ENCODE data around the gene EFCAB6.

Gene EFCAB6

DNA sequence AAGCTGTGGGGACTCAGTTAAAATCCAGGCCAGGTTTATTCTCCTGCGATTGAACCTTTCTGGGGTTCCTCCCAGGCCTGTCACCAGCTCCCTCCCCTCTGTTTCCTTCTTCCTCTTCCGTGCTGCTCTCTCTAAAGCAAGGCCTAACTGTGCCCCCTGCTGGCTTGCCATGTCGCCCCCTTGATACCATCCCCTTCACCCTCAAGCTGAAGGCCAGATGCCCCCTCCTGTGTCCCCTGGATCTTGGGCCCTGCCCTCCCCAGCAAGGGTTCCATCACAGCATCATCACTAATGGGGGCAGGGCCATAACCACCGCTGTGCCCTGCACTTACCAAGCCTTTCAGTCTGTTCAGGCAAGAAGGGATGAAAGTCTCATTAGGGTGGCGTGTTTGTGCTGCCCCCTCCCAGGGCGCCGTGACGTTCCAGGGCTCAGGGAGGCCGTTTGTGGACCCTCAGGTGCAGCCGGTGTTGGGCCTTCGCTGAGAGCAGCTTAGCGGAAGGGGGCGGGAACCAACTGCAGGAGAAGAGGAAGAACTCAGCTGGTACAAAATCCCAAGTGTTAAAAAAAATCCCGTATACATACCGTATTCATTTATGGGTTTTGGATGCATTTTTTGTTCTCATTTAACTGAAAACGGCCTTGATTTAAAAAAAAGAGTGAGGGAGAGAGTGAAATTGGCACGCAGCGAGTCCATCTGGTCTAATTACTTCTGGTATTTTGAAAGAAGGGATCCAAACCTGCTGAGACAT lies 330.4 kb downstream of the EFCAB6 start:
- no peak overlapping the region for H3K27ac Mint-ChIP-seq
- H3K4me1 Mint-ChIP-seq: no peaks in the 10 kb centered on the region
- peaks cover 6% of the 10 kb centered on the region for H3K27me3 Mint-ChIP-seq (ENCODE audit: low read depth)

DNA sequence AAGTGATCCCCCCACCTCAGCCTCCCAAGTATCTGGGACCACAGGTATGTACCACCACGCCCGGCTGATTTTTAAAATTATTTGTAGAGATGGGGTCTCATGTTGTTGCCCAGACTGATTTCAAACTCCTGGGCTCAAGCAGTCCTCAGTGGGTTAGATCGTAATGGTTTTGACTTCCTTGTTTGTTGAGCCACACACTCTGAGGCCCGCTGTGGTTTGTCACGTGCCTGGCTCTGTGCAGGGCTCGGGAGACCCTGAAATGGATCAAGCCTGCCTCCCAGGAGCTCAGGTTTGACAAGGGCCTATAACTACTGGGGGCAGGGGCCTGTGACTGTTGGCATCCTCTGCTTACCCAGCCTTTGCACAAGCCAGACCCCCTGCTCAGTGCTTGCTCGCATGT lies 332.1 kb downstream of the EFCAB6 start:
- Mint-ChIP-seq H3K9me3 (no peaks in the 10 kb centered on the region), H3K4me1 (no peaks in the 10 kb centered on the region), H3K27ac (no peak overlapping the region), H3K4me3 (no peak overlapping the region), H3K27me3 (ENCODE audit: low read depth) (peaks cover 6% of the 10 kb centered on the region), H3K36me3 (ENCODE audit: low read depth) (no peaks in the 10 kb centered on the region)
- no peak for TF ChIP-seq CTCF (IDR thresholded peaks at IDR 0.05; ENCODE audit: unreplicated experiment in 3 of 3)

More for the DNA sequence above, 330.4 kb downstream of the EFCAB6 start:
- H3K4me3 Mint-ChIP-seq: no peak overlapping the region
- H3K36me3 Mint-ChIP-seq (ENCODE audit: low read depth): no peaks in the 10 kb centered on the region
- TF ChIP-seq CTCF (IDR thresholded peaks at IDR 0.05; ENCODE audit: unreplicated experiment in 3 of 3): peak in 1 of 3 experiments; percentile 10
- no peaks in the 10 kb centered on the region for H3K9me3 Mint-ChIP-seq

- H3K9me3 Mint-ChIP-seq: no peaks in the 10 kb centered on the region
- TF ChIP-seq CTCF (IDR thresholded peaks at IDR 0.05; ENCODE audit: unreplicated experiment in 3 of 3): no peak
- H3K4me1 Mint-ChIP-seq: no peaks in the 10 kb centered on the region
- no peak overlapping the region for H3K27ac Mint-ChIP-seq
- H3K36me3 Mint-ChIP-seq (ENCODE audit: low read depth): no peaks in the 10 kb centered on the region
- H3K27me3 Mint-ChIP-seq (ENCODE audit: low read depth): peaks cover 6% of the 10 kb centered on the region
- H3K4me3 Mint-ChIP-seq: no peak overlapping the region
These were observed 332.7 kb downstream of the EFCAB6 start for GRCh38 chr22:43479301-43479950.
